ENCODE results near the gene MINPP1.
"Not testable (repeated sequence)": the region's sequence is repeated elsewhere in the genome, so short reads cannot be mapped to it uniquely, and the experiment has no call there.

Gene MINPP1

DNA sequence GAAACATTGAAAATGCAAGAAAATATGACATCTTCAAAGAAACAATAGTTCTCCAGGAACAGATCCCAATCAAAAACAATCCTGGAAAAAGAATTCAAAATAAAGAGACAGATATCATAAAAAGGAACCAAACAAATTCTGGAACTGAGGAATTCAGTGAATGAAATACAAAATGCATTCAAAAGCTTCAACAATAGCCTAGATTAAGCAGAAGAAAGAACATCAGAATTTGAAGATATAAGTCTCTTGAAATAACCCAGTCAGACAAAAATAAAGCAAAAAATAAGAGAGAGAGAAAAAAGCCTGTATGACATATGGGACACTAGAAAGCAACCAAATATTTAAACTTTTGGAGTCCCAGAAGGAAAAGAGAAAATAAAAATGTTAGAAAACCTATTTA, 60.3 kb downstream of the MINPP1 start:
- DNase-seq (ENCODE audit: low spot score): no peak

DNA sequence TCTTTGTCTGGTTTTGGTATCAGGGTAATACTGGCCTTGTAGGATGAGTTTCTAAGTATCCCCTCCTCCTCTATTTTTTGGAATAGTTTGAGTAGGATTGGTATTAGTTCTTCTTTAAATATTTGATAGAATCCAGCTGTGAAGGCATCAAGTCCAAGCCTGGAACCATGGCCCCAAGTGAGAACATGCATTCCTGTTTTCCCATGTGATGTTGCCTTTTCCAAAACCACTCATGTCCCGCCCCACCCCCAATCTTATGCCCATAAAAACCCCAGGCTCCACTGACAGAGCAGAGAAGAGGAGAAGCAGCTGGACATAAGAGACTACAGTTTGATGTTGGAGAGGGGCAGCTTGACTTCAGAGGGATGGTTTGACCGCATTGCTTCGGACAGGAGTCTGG, 71.2 kb downstream of the MINPP1 start:
- DNase-seq (ENCODE audit: low spot score): no peak

DNA sequence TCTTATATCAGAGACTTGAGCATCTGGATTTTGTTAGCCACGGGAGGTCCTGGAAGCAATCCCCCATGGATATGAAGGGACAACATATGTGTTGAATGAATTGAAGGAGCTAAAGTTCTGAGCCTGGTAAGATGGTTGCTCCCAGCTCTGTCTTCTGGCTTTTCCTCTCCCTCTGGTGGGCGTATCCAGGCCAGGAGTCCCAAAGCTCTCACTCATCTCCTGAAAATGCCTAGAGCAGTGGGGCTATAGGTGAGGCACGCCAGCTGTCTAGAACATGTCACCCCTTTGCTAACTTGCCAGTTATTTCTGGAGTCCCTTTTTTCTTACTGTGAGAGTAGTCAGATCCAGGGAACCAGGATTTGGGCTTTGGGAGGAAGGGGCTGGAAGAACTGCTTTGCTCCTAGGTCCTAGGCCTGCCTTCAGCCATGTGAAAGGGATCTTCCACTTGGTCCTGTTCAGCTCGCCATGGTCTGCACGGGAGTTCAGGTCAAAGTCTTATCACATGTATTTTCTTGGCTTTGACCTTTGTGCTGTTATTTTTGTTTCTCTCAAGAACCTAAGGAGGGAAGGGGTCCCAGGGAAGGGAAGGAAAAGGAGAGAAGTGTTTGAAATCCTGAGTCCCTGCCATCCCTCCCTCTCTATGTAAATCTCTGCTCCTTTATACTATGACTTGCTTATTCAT, 73.6 kb downstream of the MINPP1 start:
- DNase-seq (ENCODE audit: low spot score): no peak

DNA sequence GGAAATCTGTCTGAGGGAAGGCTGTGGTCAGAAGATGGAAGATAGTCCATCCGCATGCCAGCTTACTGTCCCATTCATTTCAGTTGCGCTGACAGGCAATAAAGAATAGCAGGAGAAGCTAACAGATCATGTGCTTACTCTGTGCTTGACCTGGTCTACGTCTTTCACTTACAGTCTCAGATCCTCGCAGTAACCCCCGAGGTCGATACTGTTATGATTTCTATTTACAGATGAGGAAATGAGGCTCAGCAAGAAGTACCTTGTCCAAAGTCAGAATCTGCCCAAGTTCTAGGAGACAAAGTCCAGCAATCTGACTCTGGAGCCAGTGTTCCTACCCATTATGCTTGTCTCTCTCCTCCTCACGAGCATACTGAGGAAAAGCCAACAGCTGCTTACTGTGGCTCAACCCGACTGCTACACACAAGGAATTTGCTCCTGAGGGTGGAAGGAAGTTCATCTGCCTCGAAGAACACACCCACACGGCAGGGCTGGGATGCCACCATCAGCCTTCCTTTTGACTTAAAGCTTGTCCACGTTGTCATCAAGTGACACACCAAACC, 74.2 kb downstream of the MINPP1 start:
- DNase-seq (ENCODE audit: low spot score): no peak

DNA sequence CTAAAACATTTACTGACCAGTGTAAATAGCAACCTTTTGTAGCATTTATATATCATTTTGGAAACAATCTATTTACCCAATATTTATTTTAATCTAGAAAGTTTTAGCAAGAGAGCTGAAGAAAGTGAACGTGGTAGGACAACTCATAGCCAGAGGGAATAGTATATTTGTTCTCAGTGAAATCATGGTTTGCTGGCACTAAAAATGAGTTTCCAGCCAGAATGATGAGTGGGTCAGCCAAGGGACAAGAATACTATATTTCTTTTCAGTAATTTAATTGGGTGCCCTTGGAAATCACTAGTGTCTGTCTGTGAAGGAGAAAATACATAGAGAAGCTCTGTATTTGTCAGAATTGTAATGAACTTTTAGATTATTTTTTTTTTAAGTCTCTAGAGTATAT, 74.9 kb downstream of the MINPP1 start:
- DNase-seq (ENCODE audit: low spot score): no peak

DNA sequence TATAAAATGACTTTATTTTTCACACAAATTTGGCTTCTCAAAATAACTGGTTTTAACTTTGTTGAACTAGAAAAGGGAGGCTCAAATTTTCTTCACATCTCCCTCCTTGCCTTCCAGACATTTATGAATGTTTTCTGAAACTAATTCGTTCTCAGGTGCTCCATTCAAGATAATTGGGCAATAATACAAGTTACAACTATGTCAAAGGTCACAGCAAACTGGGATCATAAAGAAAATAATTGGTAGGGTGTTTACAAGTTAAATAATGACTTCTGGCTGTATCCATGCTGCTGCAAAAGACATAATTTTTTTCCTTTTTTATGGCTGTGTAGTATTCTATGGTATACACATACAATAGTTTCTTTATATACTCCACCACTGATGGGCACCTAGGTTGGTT, 75.3 kb downstream of the MINPP1 start:
- no peak for DNase-seq (ENCODE audit: low spot score)

GRCh38 chr10:87585565-87586514, 81.1 kb downstream of the MINPP1 start:
- no peak for DNase-seq (ENCODE audit: low spot score)

- DNase-seq (ENCODE audit: low spot score): no peak
Measured at GRCh38 chr10:87589645-87590051, 85.0 kb downstream of the MINPP1 start.

DNA sequence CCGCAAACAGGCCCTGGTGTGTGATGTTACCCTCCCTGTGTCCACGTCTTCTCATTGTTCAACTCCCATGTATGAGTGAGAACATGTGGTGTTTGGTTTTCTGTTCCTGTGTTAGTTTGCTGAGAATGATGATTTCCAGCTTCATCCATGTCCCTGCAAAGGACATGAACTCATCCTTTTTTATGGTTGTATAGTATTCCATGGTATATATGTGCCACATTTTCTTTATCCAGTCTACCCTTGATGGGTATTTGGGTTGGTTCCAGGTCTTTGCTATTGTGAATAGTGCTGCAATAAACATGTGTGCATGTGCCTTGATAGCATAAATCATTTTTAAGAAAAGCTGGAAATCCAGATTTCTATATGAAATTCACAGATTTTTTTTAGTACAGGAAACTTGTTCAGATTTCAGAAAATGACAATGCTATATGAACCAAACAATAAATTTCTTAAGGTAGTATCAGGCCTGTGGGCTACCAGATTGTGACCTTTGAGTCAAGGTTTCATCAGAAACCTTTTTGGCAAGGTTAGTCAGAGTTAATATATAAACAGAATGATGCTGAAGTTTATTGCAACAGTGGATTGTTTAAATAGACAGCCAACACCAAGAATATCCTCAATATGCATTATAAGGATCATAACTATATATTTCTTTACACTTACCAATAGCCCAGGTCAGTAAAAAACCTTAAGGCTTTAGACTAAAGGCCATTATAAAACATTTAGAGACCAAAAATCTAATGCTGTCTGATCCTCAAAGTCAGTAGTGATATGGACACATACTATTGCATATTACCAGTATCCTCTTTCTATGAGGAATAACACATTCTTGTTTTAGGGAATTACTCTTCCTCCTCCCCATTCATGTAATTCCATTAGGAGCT, 86.3 kb downstream of the MINPP1 start:
- DNase-seq (ENCODE audit: low spot score): no peak

DNA sequence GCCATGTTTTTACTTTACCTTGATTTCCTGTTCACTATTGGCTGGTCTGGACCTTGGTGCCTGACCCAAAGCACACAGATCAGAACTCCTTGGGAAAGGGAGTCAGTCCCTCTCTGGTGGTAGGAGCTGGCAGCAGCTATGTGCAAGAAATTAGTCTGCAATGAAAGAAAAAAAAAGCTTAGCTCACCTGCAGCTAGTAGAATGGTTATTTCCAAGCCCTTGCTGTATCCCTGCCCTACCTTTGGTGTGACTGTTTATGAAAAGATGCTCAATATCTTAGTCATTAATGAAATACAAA, 86.8 kb downstream of the MINPP1 start:
- no peak for DNase-seq (ENCODE audit: low spot score)

- not testable (repeated sequence) for DNase-seq (ENCODE audit: low spot score)
Measured at GRCh38 chr10:87592920-87593319, 88.2 kb downstream of the MINPP1 start.

GRCh38 chr10:87593702-87594101, 89.0 kb downstream of the MINPP1 start:
- DNase-seq (ENCODE audit: low spot score): peak; percentile 11

GRCh38 chr10:87594181-87594580, 89.5 kb downstream of the MINPP1 start:
- no peak for DNase-seq (ENCODE audit: low spot score)

DNA sequence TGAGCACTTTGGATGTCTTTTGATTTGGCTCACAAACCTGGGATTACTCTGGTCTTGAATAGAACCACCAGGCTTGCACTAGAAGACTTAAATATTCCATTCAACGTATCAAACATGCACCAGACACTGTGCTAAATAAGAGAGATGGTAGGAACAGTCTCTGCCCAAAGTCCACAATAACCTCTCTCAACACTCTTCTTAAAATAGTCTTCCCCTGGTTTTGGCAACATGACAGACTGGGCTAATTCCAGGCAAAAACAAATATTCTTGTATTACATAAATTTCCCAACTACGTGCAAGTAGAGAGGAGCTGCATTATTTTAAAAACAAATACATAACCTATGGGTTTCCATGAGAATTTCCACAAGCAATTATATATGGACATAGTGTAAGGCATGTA, 90.2 kb downstream of the MINPP1 start:
- no peak for DNase-seq (ENCODE audit: low spot score)

DNA sequence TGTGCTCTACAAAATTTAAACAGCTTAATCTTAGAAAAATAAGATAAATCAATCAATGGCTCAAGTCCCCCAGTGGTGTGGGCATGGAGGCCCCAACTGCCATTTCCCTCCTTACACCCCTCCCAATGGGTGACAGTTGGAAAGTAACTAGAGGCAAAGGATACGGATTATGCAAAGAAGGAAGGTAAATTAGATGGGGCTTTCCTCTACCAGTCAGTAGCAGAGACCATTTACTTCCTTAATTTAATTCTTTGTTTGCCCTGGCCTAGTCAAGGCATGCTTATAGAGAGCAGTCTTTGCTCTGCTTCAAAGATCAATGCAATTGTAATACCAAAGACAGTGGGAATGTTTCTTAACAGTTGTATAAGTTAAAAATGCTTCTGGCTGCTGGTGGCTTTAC, 91.7 kb downstream of the MINPP1 start:
- no peak for DNase-seq (ENCODE audit: low spot score)

- no peak for DNase-seq (ENCODE audit: low spot score)
Measured at GRCh38 chr10:87598700-87599099, 94.0 kb downstream of the MINPP1 start.

DNA sequence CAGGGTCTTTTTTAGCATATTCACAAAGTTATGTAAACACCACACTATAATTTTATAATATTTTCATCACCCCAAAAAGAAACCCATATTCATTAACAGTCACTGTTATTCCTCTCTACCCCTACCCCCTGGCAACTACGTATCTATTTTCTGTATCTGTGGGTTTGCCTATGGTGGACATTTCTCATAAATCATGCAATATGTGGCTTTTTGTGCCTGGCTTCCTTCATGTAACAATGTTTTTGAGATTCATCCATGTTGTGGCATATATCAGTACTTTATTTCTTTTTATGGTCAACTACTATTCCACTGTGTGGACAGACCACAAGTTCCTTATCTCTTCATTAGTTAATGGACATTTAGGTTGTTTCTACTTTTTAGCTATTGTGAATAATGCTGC, 95.9 kb downstream of the MINPP1 start:
- no peak for DNase-seq (ENCODE audit: low spot score)
